Osteocyte (in vitro differentiated cells): ENCODE results near the gene DIO3. TPM values are rescaled to one million over a fixed set of nuclear protein-coding genes. Genes with fewer than 3 reads are reported as not detected.

Experiments used
- DNase-seq: peaks from one replicate; pipeline ENCODE4 v3.0.0; 2021; ENCODE audit warnings: mixed read lengths; ENCODE audit not compliant: unreplicated experiment; ENCODE audit errors: extremely low spot score
- H3K27ac Mint-ChIP-seq: one replicate; pipeline ENCODE4 v1.8.0; 2021; ENCODE audit warnings: mild to moderate bottlenecking, mixed read lengths; ENCODE audit not compliant: unreplicated experiment
- H3K27me3 Mint-ChIP-seq: one replicate; pipeline ENCODE4 v1.8.0; 2021; ENCODE audit warnings: mixed read lengths; ENCODE audit not compliant: unreplicated experiment
- H3K36me3 Mint-ChIP-seq: one replicate; pipeline ENCODE4 v1.8.0; 2021; ENCODE audit warnings: mixed read lengths; ENCODE audit not compliant: unreplicated experiment
- H3K4me1 Mint-ChIP-seq: one replicate; pipeline ENCODE4 v1.8.0; 2021; ENCODE audit warnings: mixed read lengths; ENCODE audit not compliant: unreplicated experiment
- H3K4me3 Mint-ChIP-seq: one replicate; pipeline ENCODE4 v1.8.0; 2021; ENCODE audit warnings: mild to moderate bottlenecking, moderate library complexity, mixed read lengths; ENCODE audit not compliant: unreplicated experiment
- H3K9me3 Mint-ChIP-seq: one replicate; pipeline ENCODE4 v1.8.0; 2021; ENCODE audit warnings: mixed read lengths; ENCODE audit not compliant: unreplicated experiment
- CTCF ChIP-seq: fragments of 200-600 bp; sonication (generic); IDR thresholded peaks from 2 replicates; pipeline ENCODE4 v1.5.0; 2021; ENCODE audit warnings: antibody characterized with exemption, mild to moderate bottlenecking, moderate library complexity
- total RNA-seq: library from RNA; stranded (reverse); gene quantifications from 2 replicates; pipeline ENCODE4 v1.2.1, GENCODE V29; 2021

DIO3 gene
- total RNA-seq, 1 donor from 2014 or later = 0.43 TPM

- H3K9me3 Mint-ChIP-seq = peaks cover 11% of the 10 kb centered on the region
- no peaks in the 10 kb centered on the region for H3K36me3 Mint-ChIP-seq
- no peak overlapping the region for H3K4me3 Mint-ChIP-seq
- no peak for DNase-seq
- H3K4me1 Mint-ChIP-seq = no peaks in the 10 kb centered on the region
- H3K27me3 Mint-ChIP-seq = no peaks in the 10 kb centered on the region
- no peak overlapping the region for H3K27ac Mint-ChIP-seq
- TF ChIP-seq CTCF = no peak
Measured at GRCh38 chr14:101542391-101542790, 18.9 kb upstream of the DIO3 start.

DNA sequence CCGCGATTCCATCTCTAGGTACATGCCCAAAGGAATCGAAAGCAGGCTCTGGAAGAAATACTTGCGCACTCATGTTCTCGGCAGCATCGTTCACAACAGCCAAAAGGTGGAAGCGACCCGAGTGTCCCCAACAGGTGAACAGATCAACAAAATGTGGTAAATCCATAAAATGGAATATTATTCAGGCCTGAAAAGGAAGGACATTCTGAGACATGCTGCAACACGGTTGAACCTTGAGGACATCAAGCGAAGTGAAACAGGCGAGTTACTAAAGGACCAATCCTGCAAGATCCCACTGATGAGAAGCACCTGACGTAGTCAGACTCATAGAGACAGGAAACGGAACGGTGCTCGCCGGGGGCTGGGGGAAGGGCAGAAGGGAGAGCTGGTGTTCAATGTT is 17.5 kb upstream of the DIO3 start:
- Mint-ChIP-seq H3K4me1 (no peaks in the 10 kb centered on the region), H3K9me3 (peaks cover 11% of the 10 kb centered on the region), H3K36me3 (no peaks in the 10 kb centered on the region), H3K27ac (no peak overlapping the region), H3K4me3 (no peak overlapping the region), H3K27me3 (no peaks in the 10 kb centered on the region)
- no peak for DNase-seq
- no peak for TF ChIP-seq CTCF

- Mint-ChIP-seq H3K27ac (no peak overlapping the region), H3K4me3 (no peak overlapping the region)
- no peak for TF ChIP-seq CTCF
Measured at GRCh38 chr14:101544550-101544949, 16.7 kb upstream of the DIO3 start.

GRCh38 chr14:101546706-101547105 is 14.6 kb upstream of the DIO3 start:
- Mint-ChIP-seq H3K9me3 (peaks cover 11% of the 10 kb centered on the region), H3K27me3 (no peaks in the 10 kb centered on the region), H3K4me1 (no peaks in the 10 kb centered on the region), H3K36me3 (no peaks in the 10 kb centered on the region), H3K27ac (no peak overlapping the region), H3K4me3 (no peak overlapping the region)
- no peak for DNase-seq
- no peak for TF ChIP-seq CTCF

More at GRCh38 chr14:101544550-101544949, 16.7 kb upstream of the DIO3 start:
- Mint-ChIP-seq H3K36me3 (no peaks in the 10 kb centered on the region), H3K9me3 (peaks cover 11% of the 10 kb centered on the region), H3K27me3 (no peaks in the 10 kb centered on the region), H3K4me1 (no peaks in the 10 kb centered on the region)
- no peak for DNase-seq

- DNase-seq = no peak
- no peak for TF ChIP-seq CTCF
- no peaks in the 10 kb centered on the region for H3K4me1 Mint-ChIP-seq
- no peaks in the 10 kb centered on the region for H3K36me3 Mint-ChIP-seq
- peaks cover 11% of the 10 kb centered on the region for H3K9me3 Mint-ChIP-seq
- H3K27ac Mint-ChIP-seq = no peak overlapping the region
- H3K4me3 Mint-ChIP-seq = no peak overlapping the region
- H3K27me3 Mint-ChIP-seq = no peaks in the 10 kb centered on the region
Measured at GRCh38 chr14:101547107-101547738, 14.1 kb upstream of the DIO3 start.
